Myocyte (in vitro differentiated cells): ENCODE measurements around the gene GSK3B. TPM values are rescaled to one million over a fixed set of nuclear protein-coding genes. Genes with fewer than 3 reads are reported as not detected.

ENCODE experiments used
- DNase-seq: peaks from one replicate; pipeline ENCODE4 v3.0.0-alpha.2; 2012; ENCODE audit warnings: low read depth
- total RNA-seq: library from RNA; depleted of rRNA; stranded (reverse); fragments of >200 nt; gene quantifications from 2 replicates; pipeline ENCODE4 v1.2.3, GENCODE V29; 2014

The GSK3B gene
- total RNA-seq, 1 donor from 2014 or later = 68.4 TPM

GRCh38 chr3:119945291-119945690 lies 149.0 kb downstream of the GSK3B start:
- no peak for DNase-seq

GRCh38 chr3:119944091-119944490 lies 150.2 kb downstream of the GSK3B start:
- DNase-seq = no peak

GRCh38 chr3:119939077-119939476 lies 155.2 kb downstream of the GSK3B start:
- DNase-seq = no peak

GRCh38 chr3:119937229-119937628 lies 157.0 kb downstream of the GSK3B start:
- DNase-seq = peak; percentile 46

- DNase-seq = no peak
Measured at GRCh38 chr3:119934249-119934648, 160.0 kb downstream of the GSK3B start.

GRCh38 chr3:119933207-119933606 lies 161.0 kb downstream of the GSK3B start:
- no peak for DNase-seq

- no peak for DNase-seq
Measured at GRCh38 chr3:119930286-119930685, 164.0 kb downstream of the GSK3B start.

- no peak for DNase-seq
Measured at GRCh38 chr3:119927190-119927589, 167.1 kb downstream of the GSK3B start.

- DNase-seq = peak; percentile 70
Measured at GRCh38 chr3:119924111-119925094, 169.8 kb downstream of the GSK3B start.

GRCh38 chr3:119918992-119919933 lies 175.0 kb downstream of the GSK3B start:
- DNase-seq = no peak

- DNase-seq = no peak
Measured at GRCh38 chr3:119913021-119913420, 181.2 kb downstream of the GSK3B start.

- DNase-seq = no peak
Measured at GRCh38 chr3:119912220-119912619, 182.0 kb downstream of the GSK3B start.

- DNase-seq = no peak
Measured at GRCh38 chr3:119911748-119912147, 182.5 kb downstream of the GSK3B start.

- no peak for DNase-seq
Measured at GRCh38 chr3:119902061-119902460, 192.2 kb downstream of the GSK3B start.

GRCh38 chr3:119901148-119901547 lies 193.1 kb downstream of the GSK3B start:
- no peak for DNase-seq

- no peak for DNase-seq
Measured at GRCh38 chr3:119899192-119899511, 195.1 kb downstream of the GSK3B start.

- DNase-seq = no peak
Measured at GRCh38 chr3:119898478-119899191, 195.6 kb downstream of the GSK3B start.

- no peak for DNase-seq
Measured at GRCh38 chr3:119894195-119894594, 200.1 kb downstream of the GSK3B start.

GRCh38 chr3:119893769-119894168 lies 200.5 kb downstream of the GSK3B start:
- no peak for DNase-seq

- DNase-seq = peak; percentile 78
Measured at GRCh38 chr3:119891944-119892721, 202.1 kb downstream of the GSK3B start.
